ENCODE data around the gene CNOT3. TPM values are rescaled to one million over a fixed set of nuclear protein-coding genes. Genes with fewer than 3 reads are reported as not detected.

CNOT3 gene
- total RNA-seq, 1 experiment from 2014 or later = 14.0 TPM

GRCh38 chr19:54149021-54149812 lies 11.7 kb downstream of the CNOT3 start:
- no peak for DNase-seq (ENCODE audit: low read depth)

- DNase-seq (ENCODE audit: low read depth) = no peak
Measured at GRCh38 chr19:54151362-54152035, 13.9 kb downstream of the CNOT3 start.

GRCh38 chr19:54152267-54152666 lies 14.7 kb downstream of the CNOT3 start:
- no peak for DNase-seq (ENCODE audit: low read depth)

- DNase-seq (ENCODE audit: low read depth) = no peak
Measured at GRCh38 chr19:54152878-54153524, 15.4 kb downstream of the CNOT3 start.

GRCh38 chr19:54153731-54154326 lies 16.3 kb downstream of the CNOT3 start:
- no peak for DNase-seq (ENCODE audit: low read depth)

GRCh38 chr19:54154603-54155345 lies 17.2 kb downstream of the CNOT3 start:
- no peak for DNase-seq (ENCODE audit: low read depth)

GRCh38 chr19:54155694-54156093 lies 18.1 kb downstream of the CNOT3 start:
- DNase-seq (ENCODE audit: low read depth) = no peak

GRCh38 chr19:54156490-54156889 lies 18.9 kb downstream of the CNOT3 start:
- DNase-seq (ENCODE audit: low read depth) = no peak

- no peak for DNase-seq (ENCODE audit: low read depth)
Measured at GRCh38 chr19:54156953-54157352, 19.4 kb downstream of the CNOT3 start.

- no peak for DNase-seq (ENCODE audit: low read depth)
Measured at GRCh38 chr19:54158812-54159351, 21.3 kb downstream of the CNOT3 start.

GRCh38 chr19:54159352-54160181 lies 22.0 kb downstream of the CNOT3 start, which contains the start of gene LENG1:
LENG1 (minus strand) TSS chr19:54159721; CDS start chr19:54159695, 26 bp downstream.
- peak; percentile 100 for DNase-seq (ENCODE audit: low read depth)

GRCh38 chr19:54160182-54160811 lies 22.7 kb downstream of the CNOT3 start:
- DNase-seq (ENCODE audit: low read depth) = peak; percentile 33

- no peak for DNase-seq (ENCODE audit: low read depth)
Measured at GRCh38 chr19:54160854-54161253, 23.3 kb downstream of the CNOT3 start.

- peak; percentile 54 for DNase-seq (ENCODE audit: low read depth)
Measured at GRCh38 chr19:54162241-54162805, 24.8 kb downstream of the CNOT3 start.

- DNase-seq (ENCODE audit: low read depth) = no peak
Measured at GRCh38 chr19:54162884-54163283, 25.3 kb downstream of the CNOT3 start.

GRCh38 chr19:54164369-54165068 lies 27.0 kb downstream of the CNOT3 start:
- peak; percentile 83 for DNase-seq (ENCODE audit: low read depth)

GRCh38 chr19:54165222-54165621 lies 27.7 kb downstream of the CNOT3 start:
- no peak for DNase-seq (ENCODE audit: low read depth)

GRCh38 chr19:54168174-54168917 lies 30.8 kb downstream of the CNOT3 start:
- peak; percentile 92 for DNase-seq (ENCODE audit: low read depth)
